ENCODE results near the gene ZNF235. TPM values are rescaled to one million over a fixed set of nuclear protein-coding genes. Genes with fewer than 3 reads are reported as not detected.
"Not testable (repeated sequence)": the region's sequence is repeated elsewhere in the genome, so short reads cannot be mapped to it uniquely, and the experiment has no call there.

Gene ZNF235
- total and polyA plus RNA-seq, 2 donors (not counting 1 experiment from before 2014, with no cell fraction given): 2.9 to 5.8 TPM

DNA sequence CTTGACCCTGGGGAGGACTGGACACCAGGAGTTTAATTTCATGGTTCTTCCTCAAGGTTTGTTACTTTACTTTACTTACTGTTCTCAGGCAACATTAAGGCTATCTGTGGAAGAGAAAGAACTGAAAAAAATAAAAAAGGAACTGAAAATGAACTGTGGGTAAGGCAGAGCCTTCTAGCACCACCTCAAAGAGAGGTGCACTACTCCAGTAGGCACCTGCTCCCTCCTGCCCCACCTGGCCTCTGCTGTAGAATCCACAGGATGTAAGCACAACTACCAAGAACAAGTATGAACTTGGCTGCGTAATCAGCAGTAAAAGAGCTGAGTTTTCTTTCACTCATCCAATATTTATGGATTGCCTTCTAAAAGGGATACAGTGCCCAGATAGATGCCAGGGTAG lies 39.4 kb upstream of the ZNF235 start:
- TF ChIP-seq EZH2 (IDR thresholded peaks at IDR 0.05; ENCODE audit: low read length, missing control alignments): no peak
- TF ChIP-seq, protein P1, sequence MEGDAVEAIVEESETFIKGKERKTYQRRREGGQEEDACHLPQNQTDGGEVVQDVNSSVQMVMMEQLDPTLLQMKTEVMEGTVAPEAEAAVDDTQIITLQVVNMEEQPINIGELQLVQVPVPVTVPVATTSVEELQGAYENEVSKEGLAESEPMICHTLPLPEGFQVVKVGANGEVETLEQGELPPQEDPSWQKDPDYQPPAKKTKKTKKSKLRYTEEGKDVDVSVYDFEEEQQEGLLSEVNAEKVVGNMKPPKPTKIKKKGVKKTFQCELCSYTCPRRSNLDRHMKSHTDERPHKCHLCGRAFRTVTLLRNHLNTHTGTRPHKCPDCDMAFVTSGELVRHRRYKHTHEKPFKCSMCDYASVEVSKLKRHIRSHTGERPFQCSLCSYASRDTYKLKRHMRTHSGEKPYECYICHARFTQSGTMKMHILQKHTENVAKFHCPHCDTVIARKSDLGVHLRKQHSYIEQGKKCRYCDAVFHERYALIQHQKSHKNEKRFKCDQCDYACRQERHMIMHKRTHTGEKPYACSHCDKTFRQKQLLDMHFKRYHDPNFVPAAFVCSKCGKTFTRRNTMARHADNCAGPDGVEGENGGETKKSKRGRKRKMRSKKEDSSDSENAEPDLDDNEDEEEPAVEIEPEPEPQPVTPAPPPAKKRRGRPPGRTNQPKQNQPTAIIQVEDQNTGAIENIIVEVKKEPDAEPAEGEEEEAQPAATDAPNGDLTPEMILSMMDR (conservative IDR thresholded peaks at IDR 0.05 in 1 of 2, IDR thresholded peaks at IDR 0.05 in 1 of 2; ENCODE audit: low read depth in 1 of 2, low read length in 2 of 2): no peak
- H4K20me1 ChIP-seq (ENCODE audit: control insufficient read depth, extremely low read depth, insufficient read depth, low read length): no peaks in the 10 kb centered on the region
- peaks cover 2% of the 10 kb centered on the region for H3K79me2 ChIP-seq (ENCODE audit: control insufficient read depth, insufficient read depth, low read length)
- no peak overlapping the region for H3K27ac ChIP-seq (ENCODE audit: insufficient read depth, low read length)
- no peaks in the 10 kb centered on the region for H3K27me3 ChIP-seq (ENCODE audit: control insufficient read depth, insufficient read depth, low read length)
- no peaks in the 10 kb centered on the region for H3K9me3 ChIP-seq (ENCODE audit: control insufficient read depth, insufficient read depth, low read depth, low read length)
- H3K36me3 ChIP-seq (ENCODE audit: control insufficient read depth, insufficient read depth, low read length): no peaks in the 10 kb centered on the region
- no peak overlapping the region for H3K9ac ChIP-seq (ENCODE audit: insufficient read depth, low read length)
- no peak overlapping the region for H3K4me2 ChIP-seq (ENCODE audit: extremely low read depth, insufficient read depth, low read length)
- H3K4me1 ChIP-seq (ENCODE audit: control insufficient read depth, extremely low read depth, insufficient read depth, low read length): no peaks in the 10 kb centered on the region
- no peak overlapping the region for H2AFZ ChIP-seq (ENCODE audit: low read length)
- no peak overlapping the region for H3K4me3 ChIP-seq (replicated peaks in 1 of 4; ENCODE audit: control extremely low read depth in 1 of 4, insufficient read depth in 1 of 4, low read depth in 3 of 4, low read length in 4 of 4)
- no peak for DNase-seq (ENCODE audit: low read depth in 2 of 2)

DNA sequence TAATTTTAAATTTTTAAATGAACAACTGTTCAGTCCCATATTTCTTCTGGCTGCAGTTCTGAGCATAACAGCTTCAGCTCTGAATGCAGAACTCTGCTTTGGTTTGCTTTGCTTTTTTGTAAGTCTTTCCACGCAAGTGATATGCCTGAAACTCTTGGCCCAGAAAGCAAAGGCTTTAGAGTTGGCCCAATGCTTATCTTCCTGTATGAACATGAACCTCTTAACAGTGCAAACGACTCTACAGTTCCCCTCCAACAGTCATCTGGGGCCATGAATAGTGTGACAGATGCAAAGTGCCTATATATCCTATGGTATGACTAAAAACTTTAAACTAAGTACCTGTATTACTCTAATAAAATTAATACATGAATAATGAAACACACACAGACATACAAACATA lies 37.0 kb upstream of the ZNF235 start:
- no peaks in the 10 kb centered on the region for H3K9me3 ChIP-seq (ENCODE audit: control insufficient read depth, insufficient read depth, low read depth, low read length)
- H3K27ac ChIP-seq (ENCODE audit: insufficient read depth, low read length): no peak overlapping the region
- DNase-seq (ENCODE audit: low read depth in 2 of 2): no peak
- no peak overlapping the region for H3K9ac ChIP-seq (ENCODE audit: insufficient read depth, low read length)
- no peaks in the 10 kb centered on the region for H3K4me1 ChIP-seq (ENCODE audit: control insufficient read depth, extremely low read depth, insufficient read depth, low read length)
- H3K36me3 ChIP-seq (ENCODE audit: control insufficient read depth, insufficient read depth, low read length): no peaks in the 10 kb centered on the region
- TF ChIP-seq, protein P1 (conservative IDR thresholded peaks at IDR 0.05 in 1 of 2, IDR thresholded peaks at IDR 0.05 in 1 of 2; ENCODE audit: low read depth in 1 of 2, low read length in 2 of 2): no peak
- TF ChIP-seq EZH2 (IDR thresholded peaks at IDR 0.05; ENCODE audit: low read length, missing control alignments): no peak
- H3K4me2 ChIP-seq (ENCODE audit: extremely low read depth, insufficient read depth, low read length): no peak overlapping the region
- H4K20me1 ChIP-seq (ENCODE audit: control insufficient read depth, extremely low read depth, insufficient read depth, low read length): no peaks in the 10 kb centered on the region
- H3K79me2 ChIP-seq (ENCODE audit: control insufficient read depth, insufficient read depth, low read length): no peaks in the 10 kb centered on the region
- H3K27me3 ChIP-seq (ENCODE audit: control insufficient read depth, insufficient read depth, low read length): no peaks in the 10 kb centered on the region
- H3K4me3 ChIP-seq (replicated peaks in 1 of 4; ENCODE audit: control extremely low read depth in 1 of 4, insufficient read depth in 1 of 4, low read depth in 3 of 4, low read length in 4 of 4): no peak overlapping the region
- no peak overlapping the region for H2AFZ ChIP-seq (ENCODE audit: low read length)

DNA sequence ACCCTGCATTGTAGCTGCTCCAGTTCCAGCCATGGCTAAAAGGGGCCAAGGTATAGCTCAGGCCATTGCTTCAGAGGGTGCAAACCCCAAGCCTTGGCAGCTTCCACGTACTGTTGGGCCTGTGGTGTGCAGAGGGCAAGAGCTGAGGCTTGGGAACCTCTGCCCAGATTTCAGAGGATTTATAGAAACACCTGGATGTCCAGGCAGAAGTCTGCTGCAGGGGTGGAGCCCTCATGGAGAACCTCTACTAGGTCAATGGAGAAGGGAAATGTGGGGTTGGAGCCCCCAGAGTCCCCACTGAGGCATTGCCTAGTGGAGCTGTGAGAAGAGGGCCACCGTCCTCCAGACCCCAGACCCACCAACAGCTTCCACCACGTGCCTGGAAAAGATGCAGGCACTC lies 29.8 kb upstream of the ZNF235 start:
- H3K27ac ChIP-seq (ENCODE audit: insufficient read depth, low read length); H2AFZ ChIP-seq (ENCODE audit: low read length); H3K4me1 ChIP-seq (ENCODE audit: control insufficient read depth, extremely low read depth, insufficient read depth, low read length); H3K9ac ChIP-seq (ENCODE audit: insufficient read depth, low read length); DNase-seq (ENCODE audit: low read depth in 2 of 2); H4K20me1 ChIP-seq (ENCODE audit: control insufficient read depth, extremely low read depth, insufficient read depth, low read length); H3K4me2 ChIP-seq (ENCODE audit: extremely low read depth, insufficient read depth, low read length); H3K27me3 ChIP-seq (ENCODE audit: control insufficient read depth, insufficient read depth, low read length); H3K4me3 ChIP-seq (replicated peaks in 1 of 4; ENCODE audit: control extremely low read depth in 1 of 4, insufficient read depth in 1 of 4, low read depth in 3 of 4, low read length in 4 of 4); H3K9me3 ChIP-seq (ENCODE audit: control insufficient read depth, insufficient read depth, low read depth, low read length); H3K79me2 ChIP-seq (ENCODE audit: control insufficient read depth, insufficient read depth, low read length); H3K36me3 ChIP-seq (ENCODE audit: control insufficient read depth, insufficient read depth, low read length): not testable (repeated sequence)
